ENCODE results near the gene CYTH2. TPM values are rescaled to one million over a fixed set of nuclear protein-coding genes. Genes with fewer than 3 reads are reported as not detected.

CYTH2 gene
- total RNA-seq, 2 donors from 2014 or later = 76.1 to 94.2 TPM

- TF ChIP-seq CTCF (IDR thresholded peaks at IDR 0.05) (no peak), POLR2A (IDR thresholded peaks at IDR 0.05) (peak in 2 of 3 donors; percentile 32)
- DNase-seq (peak in 3 of 4 donors; percentile 45 to 59 (median 46)), ATAC-seq (peak; percentile 64)
- Histone ChIP-seq H3K4me3 (peak overlapping the region; percentile 23 to 33), H3K36me3 (replicated peaks in 1 of 2; ENCODE audit: insufficient read depth in 1 of 2, low read depth in 2 of 2) (peaks cover 7 to 8% of the 10 kb centered on the region in 2 donors), H3K4me1 (peaks cover 23% of the 10 kb centered on the region), H3K27ac (peak overlapping the region in 3 of 4 donors; percentile 50 to 75 (median 71)), H3K27me3 (no peaks in the 10 kb centered on the region), H3K9me3 (no peaks in the 10 kb centered on the region)
- intact Hi-C loops (cut with DNase I) = no loop called here
- WGBS, 2 donors = 18 to 44% methylated on average over 38 to 51 of the region's 52 CpGs
Measured at GRCh38 chr19:48480558-48481500, 11.7 kb downstream of the CYTH2 start.

- Histone ChIP-seq H3K4me3 (no peak overlapping the region), H3K27ac (no peak overlapping the region), H3K27me3 (no peaks in the 10 kb centered on the region), H3K36me3 (replicated peaks in 1 of 2; ENCODE audit: insufficient read depth in 1 of 2, low read depth in 2 of 2) (peaks cover 2 to 7% of the 10 kb centered on the region in 2 donors), H3K4me1 (peaks cover 23% of the 10 kb centered on the region), H3K9me3 (no peaks in the 10 kb centered on the region)
- no peak for DNase-seq
- intact Hi-C loops (cut with DNase I) = no loop called here
- TF ChIP-seq POLR2A (IDR thresholded peaks at IDR 0.05) (no peak), CTCF (IDR thresholded peaks at IDR 0.05) (no peak)
- WGBS, 2 donors = 83 to 87% methylated on average over 7 of the region's 7 CpGs
- no peak for ATAC-seq
Measured at GRCh38 chr19:48481846-48482639, 12.9 kb downstream of the CYTH2 start.

- 50 to 100% methylated on average over 1 to 2 of the region's 3 CpGs for WGBS, 2 donors
- peaks cover under 1 to 1% of the 10 kb centered on the region in 2 donors for H3K36me3 ChIP-seq (replicated peaks in 1 of 2; ENCODE audit: insufficient read depth in 1 of 2, low read depth in 2 of 2)
- H3K27ac ChIP-seq = no peak overlapping the region
- ATAC-seq = no peak
- intact Hi-C loops (cut with DNase I) = no loop called here
- no peaks in the 10 kb centered on the region for H3K27me3 ChIP-seq
- DNase-seq = peak in 1 of 4 donors; percentile 15
- H3K4me1 ChIP-seq = peaks cover 26% of the 10 kb centered on the region
- no peak overlapping the region for H3K4me3 ChIP-seq
- H3K9me3 ChIP-seq = no peaks in the 10 kb centered on the region
- TF ChIP-seq CTCF (IDR thresholded peaks at IDR 0.05) (no peak), POLR2A (IDR thresholded peaks at IDR 0.05) (no peak)
Measured at GRCh38 chr19:48483301-48483700, 14.1 kb downstream of the CYTH2 start.

DNA sequence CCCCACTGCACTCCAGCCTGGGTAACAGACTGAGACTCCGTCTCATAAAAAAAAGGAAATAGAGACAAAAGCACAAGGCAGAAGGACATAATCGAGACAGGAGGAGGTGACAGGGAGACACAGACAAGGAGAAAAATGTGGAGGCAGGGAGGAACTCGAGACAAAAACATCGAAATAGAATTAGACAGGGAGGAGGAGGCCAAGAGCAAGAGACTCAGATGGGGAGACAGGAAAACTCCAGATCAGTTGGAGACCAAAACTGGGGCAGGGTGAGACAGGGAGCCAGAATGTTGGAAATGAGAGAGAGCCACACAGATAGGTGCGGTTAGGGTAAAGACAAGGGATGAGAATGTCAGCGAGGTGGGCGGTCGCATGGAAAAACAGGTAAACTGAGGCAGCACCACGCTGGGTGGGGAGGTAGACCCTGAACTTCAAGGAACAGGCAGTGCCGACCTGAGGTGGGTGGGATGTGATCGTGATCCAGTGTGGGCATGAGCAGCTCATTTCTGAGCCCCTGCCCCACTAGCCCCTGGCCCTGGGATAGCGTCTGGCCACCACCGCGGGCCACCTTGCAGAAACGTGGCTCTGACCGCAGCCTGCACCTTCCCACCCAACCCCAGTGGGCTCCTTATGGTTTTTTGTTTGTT is 15.2 kb downstream of the CYTH2 start:
- Histone ChIP-seq H3K9me3 (no peaks in the 10 kb centered on the region), H3K36me3 (replicated peaks in 1 of 2; ENCODE audit: insufficient read depth in 1 of 2, low read depth in 2 of 2) (no peaks in the 10 kb centered on the region), H3K4me1 (peaks cover 33% of the 10 kb centered on the region), H3K4me3 (no peak overlapping the region), H3K27me3 (no peaks in the 10 kb centered on the region), H3K27ac (no peak overlapping the region)
- intact Hi-C loops (cut with DNase I) = no loop called here
- ATAC-seq = no peak
- DNase-seq = no peak
- 74 to 79% methylated on average over 12 to 16 of the region's 16 CpGs for WGBS, 2 donors
- TF ChIP-seq POLR2A (IDR thresholded peaks at IDR 0.05) (no peak), CTCF (IDR thresholded peaks at IDR 0.05) (no peak)
